Astrocyte of the spinal cord (primary cell): ENCODE data around the gene ACR.

ENCODE experiments used
- DNase-seq: peaks from one replicate; pipeline ENCODE4 v3.0.0; 2011; ENCODE audit warnings: low read depth, low spot score
- H3K4me3 ChIP-seq: 2 replicates; pipeline ENCODE4 v1.5.1; 2011; ENCODE audit warnings: low read depth, mild to moderate bottlenecking, low read length, moderate library complexity
- CTCF ChIP-seq: IDR thresholded peaks from 2 replicates; pipeline ENCODE4 v1.5.1; 2012; ENCODE audit warnings: low read depth, mild to moderate bottlenecking, low read length, inconsistent platforms
- in situ Hi-C: cut with HindIII; loops from 2 replicates; pipeline ENCODE4 v1.10.0; 2017; ENCODE audit warnings: low sequenced_read_pairs

Gene ACR

GRCh38 chr22:50699756-50700386 is 38.1 kb upstream of the ACR start:
- H3K4me3 ChIP-seq, result no peak overlapping the region
- peak; percentile 31 for TF ChIP-seq CTCF

GRCh38 chr22:50700387-50701075 is 37.5 kb upstream of the ACR start:
- in situ Hi-C loops, result no loop called here
- no peak for TF ChIP-seq CTCF
- H3K4me3 ChIP-seq, result no peak overlapping the region
- DNase-seq, result no peak

More at GRCh38 chr22:50699756-50700386, 38.1 kb upstream of the ACR start:
- no peak for DNase-seq
- in situ Hi-C loops, result no loop called here

GRCh38 chr22:50701076-50701419 is 37.0 kb upstream of the ACR start:
- no peak overlapping the region for H3K4me3 ChIP-seq
- no peak for DNase-seq
- no peak for TF ChIP-seq CTCF
- in situ Hi-C loops, result no loop called here

- DNase-seq, result no peak
- H3K4me3 ChIP-seq, result no peak overlapping the region
- in situ Hi-C loops, result no loop called here
- no peak for TF ChIP-seq CTCF
Measured at GRCh38 chr22:50701428-50702154, 36.4 kb upstream of the ACR start.

- in situ Hi-C loops, result no loop called here
- H3K4me3 ChIP-seq, result no peak overlapping the region
- TF ChIP-seq CTCF, result no peak
- DNase-seq, result no peak
Measured at GRCh38 chr22:50702261-50702671, 35.7 kb upstream of the ACR start.

- TF ChIP-seq CTCF, result no peak
- no peak overlapping the region for H3K4me3 ChIP-seq
- DNase-seq, result no peak
- in situ Hi-C loops, result no loop called here
Measured at GRCh38 chr22:50702821-50703725, 34.9 kb upstream of the ACR start.
